HepG2 (cell line): ENCODE measurements around the gene HSD17B2. TPM values are rescaled to one million over a fixed set of nuclear protein-coding genes. Genes with fewer than 3 reads are reported as not detected.

Source experiments
- ATAC-seq: fragments of 200-7000 bp; cut with Tn5 transposase; 3 replicates; pipeline ENCODE4 v1.9.1; 2020; ENCODE audit warnings: mild to moderate bottlenecking, moderate library complexity
- BruUV-seq: library from RNA; stranded (reverse); fragments of 400-500 nt; replicated peaks from 2 replicates; lab custom pipeline; 2021; lab: Mats Ljungman, UMichigan
- CTCF ChIA-PET: fragments of 300-600 bp; formaldehyde crosslinking; extraction: SDS; loops from one replicate; lab custom pipeline; 2021; ENCODE audit warnings: low total read pairs, inconsistent platforms, low intra/inter-chr PET ratio; lab: Yijun Ruan, JAX
- POLR2A ChIA-PET: fragments of 350-600 bp; sonication (Branson Sonifier 250); formaldehyde crosslinking; loops from one replicate; lab custom pipeline; 2020; ENCODE audit warnings: antibody characterized with exemption, inconsistent platforms; lab: Yijun Ruan, JAX
- DNase-seq: peaks from one replicate; pipeline ENCODE4 v3.0.0-alpha.2; 2015; ENCODE audit warnings: low spot score
- FAIRE-seq: peaks from 3 replicates; lab custom pipeline; 2011; peaks lifted over from hg19 to GRCh38; lab: Jason Lieb, UNC
- H2AFZ ChIP-seq: one replicate; pipeline ENCODE4 v1.6.1; 2011; ENCODE audit warnings: low read length, inconsistent platforms
- H3K27ac ChIP-seq: fragments of 300-600 bp; 3 replicates; pipeline ENCODE4 v1.8.0; 2011; ENCODE audit warnings: mixed run types, mild to moderate bottlenecking, mixed read lengths, low read length, inconsistent platforms; ENCODE audit not compliant: insufficient read depth; ENCODE audit errors: extremely low read length
- H3K27me3 ChIP-seq, 2 experiments: fragments of 200-600 bp in 1 of 2; 2 replicates in 1 of 2; 3 replicates in 1 of 2; pipeline versions ENCODE4 v1.6.0 to v1.8.0; 2011; ENCODE audit warnings: low read length in 2 of 2, mild to moderate bottlenecking in 2 of 2, moderate library complexity in 2 of 2, inconsistent platforms in 1 of 2; ENCODE audit not compliant: insufficient read depth in 2 of 2, control insufficient read depth in 1 of 2
- H3K36me3 ChIP-seq, 2 experiments: fragments of 200-600 bp in 1 of 2; replicated peaks in 1 of 2; 2 replicates in 1 of 2; 3 replicates in 1 of 2; pipeline versions ENCODE4 v1.5.1 to v1.8.0; 2011; ENCODE audit warnings: low read length in 2 of 2, inconsistent platforms in 1 of 2; ENCODE audit not compliant: insufficient read depth in 2 of 2, control insufficient read depth in 1 of 2
- H3K4me1 ChIP-seq: 2 replicates; pipeline ENCODE4 v1.5.1; 2012; ENCODE audit warnings: low read length, inconsistent platforms; ENCODE audit not compliant: insufficient read depth
- H3K4me2 ChIP-seq: 2 replicates; pipeline ENCODE4 v1.6.0; 2011; ENCODE audit warnings: low read depth, low read length, inconsistent platforms
- H3K4me3 ChIP-seq, 3 experiments: fragments of 200-600 bp in 1 of 3; sonication (generic), shearing (Covaris generic) in 1 of 3; replicated peaks in 1 of 3; 2 replicates each; pipeline ENCODE4 v1.5.1; 2011 to 2016; ENCODE audit warnings: low read length in 3 of 3, inconsistent platforms in 2 of 3, low read depth in 2 of 3, mild to moderate bottlenecking in 2 of 3, control low read depth in 1 of 3, mixed read lengths in 1 of 3; ENCODE audit not compliant: insufficient read depth in 1 of 3
- H3K79me2 ChIP-seq: one replicate; pipeline ENCODE4 v1.6.1; 2011; ENCODE audit warnings: low read length, inconsistent platforms; ENCODE audit not compliant: insufficient read depth
- H3K9ac ChIP-seq: 2 replicates; pipeline ENCODE4 v1.6.0; 2011; ENCODE audit warnings: mild to moderate bottlenecking, low read depth, low read length, inconsistent platforms; ENCODE audit not compliant: insufficient read depth
- H3K9me3 ChIP-seq: 2 replicates; pipeline ENCODE4 v1.5.1; 2012; ENCODE audit warnings: mild to moderate bottlenecking, low read length
- H4K20me1 ChIP-seq: 2 replicates; pipeline ENCODE4 v1.6.0; 2011; ENCODE audit warnings: inconsistent platforms, mild to moderate bottlenecking, low read length, moderate library complexity; ENCODE audit not compliant: insufficient read depth
- CREM ChIP-seq, 2 experiments: sonication (generic) in 1 of 2; formaldehyde crosslinking in 1 of 2; IDR thresholded peaks; 2 replicates each; pipeline versions ENCODE4 v1.4.0 to v1.6.1; 2016 to 2020; ENCODE audit warnings: antibody characterized with exemption in 1 of 2, mild to moderate bottlenecking in 1 of 2, missing genetic modification reagents in 1 of 2
- GABPB1 ChIP-seq: IDR thresholded peaks from 2 replicates; pipeline ENCODE4 v1.6.1; 2016; ENCODE audit warnings: mild to moderate bottlenecking, missing genetic modification reagents, moderate library complexity, missing compliant biosample characterization
- HNF1B ChIP-seq: sonication (generic); formaldehyde crosslinking; IDR thresholded peaks from 2 replicates; pipeline ENCODE4 v1.5.1; 2020; ENCODE audit warnings: mild to moderate bottlenecking, moderate library complexity, missing genetic modification reagents
- MAFF ChIP-seq: IDR thresholded peaks from 2 replicates; pipeline ENCODE4 v1.6.1; 2011; ENCODE audit warnings: low read depth, low read length, improper control_type of control experiment
- MAFK ChIP-seq, 2 experiments: IDR thresholded peaks in 1 of 2; conservative IDR thresholded peaks in 1 of 2; 2 replicates each; pipeline ENCODE4 v1.6.1; 2011; ENCODE audit warnings: improper control_type of control experiment in 2 of 2, low read length in 2 of 2
- NBN ChIP-seq: fragments of 450-650 bp; conservative IDR thresholded peaks from 2 replicates; pipeline ENCODE4 v1.6.1; 2017
- NFIB ChIP-seq: sonication (generic); formaldehyde crosslinking; IDR thresholded peaks from 2 replicates; pipeline ENCODE4 v1.9.0; 2021; ENCODE audit warnings: missing genetic modification reagents, mild to moderate bottlenecking, borderline replicate concordance
- POGZ ChIP-seq: sonication (generic); formaldehyde crosslinking; IDR thresholded peaks from 2 replicates; pipeline ENCODE4 v1.4.0; 2020; ENCODE audit warnings: mild to moderate bottlenecking, missing genetic modification reagents
- RCOR2 ChIP-seq: IDR thresholded peaks from 2 replicates; pipeline ENCODE4 v1.6.1; 2016; ENCODE audit warnings: missing biosample characterization, missing genetic modification reagents
- ZBTB3 ChIP-seq: sonication (generic); formaldehyde crosslinking; IDR thresholded peaks from 2 replicates; pipeline ENCODE4 v1.4.0; 2020; ENCODE audit warnings: low read depth, mild to moderate bottlenecking, moderate library complexity, missing genetic modification reagents, borderline replicate concordance
- ZNF224 ChIP-seq: sonication (generic); formaldehyde crosslinking; IDR thresholded peaks from 2 replicates; pipeline ENCODE4 v1.5.0; 2020; ENCODE audit warnings: mild to moderate bottlenecking, missing genetic modification reagents
- WGBS: methylation state at CpG from one replicate; pipeline ENCODE4 v1.1.6; 2017; ENCODE audit warnings: low lambda C conversion rate; 5-methylcytosine and 5-hydroxymethylcytosine counted together
- in situ Hi-C: cut with HindIII; loops from 2 replicates; pipeline ENCODE4 v1.10.0; 2017; ENCODE audit warnings: low pct_unique_long_range_greater_than_20kb; ENCODE audit not compliant: extremely low pct_ligation_motif_present
- intact Hi-C: fragments of 100-400 bp; cut with micrococcal nuclease; formaldehyde crosslinking; loops from one replicate; pipeline ENCODE4 v1.10.0; 2022; ENCODE audit not compliant: unreplicated experiment
- polyA plus RNA-seq, 8 experiments: library from polyadenylated mRNA; depleted of rRNA in 3 of 8; stranded (reverse) in 7 of 8; unstranded in 1 of 8; fragments of >200 nt; fragmentation: Illumina TruSeq in 4 of 8; extraction: Trizol in 4 of 8; gene quantifications; 2 replicates each; pipeline versions ENCODE4 v1.2.1 to v1.2.3, GENCODE V29; 2011 to 2016; ENCODE audit warnings: low read depth in 4 of 8, missing spikeins in 1 of 8, mixed read lengths in 1 of 8; ENCODE audit not compliant: insufficient read depth in 1 of 8
- total RNA-seq, 5 experiments: library from RNA; depleted of rRNA; stranded (reverse); fragments of >200 nt; fragmentation: Illumina TruSeq; extraction: Trizol; gene quantifications; 2 replicates each; pipeline ENCODE4 v1.2.3, GENCODE V29; 2016; ENCODE audit warnings: low read depth in 1 of 5
- TF ChIP-seq, protein P1 (sequence below): sonication (generic); formaldehyde crosslinking; IDR thresholded peaks from 2 replicates; pipeline ENCODE4 v1.8.1; 2023; ENCODE audit warnings: missing genetic modification reagents, inconsistent platforms, borderline replicate concordance

HSD17B2 gene
- total and polyA plus RNA-seq, 2 of the 13 experiments (the other 11 are each of a cell fraction or from before 2014, with no cell fraction given) = 26.3 to 69.3 TPM

- DNase-seq (no peak), FAIRE-seq (no peak), ATAC-seq (no peak)
- Histone ChIP-seq H2AFZ (no peak overlapping the region), H4K20me1 (no peaks in the 10 kb centered on the region), H3K4me3 (no peak overlapping the region), H3K4me2 (no peak overlapping the region), H3K4me1 (peaks cover 94% of the 10 kb centered on the region), H3K36me3 (peaks cover 2 to 5% of the 10 kb centered on the region in 2 experiments; a peak in 3 of 5 replicates), H3K27me3 (no peaks in the 10 kb centered on the region)
- intact Hi-C loops = no loop called here
- 98% methylated on average over 2 of the region's 2 CpGs for WGBS
- TF ChIP-seq HNF1B (CRISPR knock-in tag) = no peak
- TF ChIP-seq RCOR2 (CRISPR knock-in tag) = no peak
- TF ChIP-seq ZBTB3 = no peak
- peak; percentile 57; the same call in 1 of the 2 replicates for TF ChIP-seq MAFF
- peak; percentile 64 to 68 for TF ChIP-seq MAFK (conservative IDR thresholded peaks at IDR 0.05 in 1 of 2, IDR thresholded peaks at IDR 0.05 in 1 of 2; ENCODE audit: low read length in 2 of 2)
- no peak for TF ChIP-seq GABPB1
- no peak for TF ChIP-seq ZNF224 (CRISPR knock-in tag)
- TF ChIP-seq NBN = no peak
- TF ChIP-seq, protein P1, sequence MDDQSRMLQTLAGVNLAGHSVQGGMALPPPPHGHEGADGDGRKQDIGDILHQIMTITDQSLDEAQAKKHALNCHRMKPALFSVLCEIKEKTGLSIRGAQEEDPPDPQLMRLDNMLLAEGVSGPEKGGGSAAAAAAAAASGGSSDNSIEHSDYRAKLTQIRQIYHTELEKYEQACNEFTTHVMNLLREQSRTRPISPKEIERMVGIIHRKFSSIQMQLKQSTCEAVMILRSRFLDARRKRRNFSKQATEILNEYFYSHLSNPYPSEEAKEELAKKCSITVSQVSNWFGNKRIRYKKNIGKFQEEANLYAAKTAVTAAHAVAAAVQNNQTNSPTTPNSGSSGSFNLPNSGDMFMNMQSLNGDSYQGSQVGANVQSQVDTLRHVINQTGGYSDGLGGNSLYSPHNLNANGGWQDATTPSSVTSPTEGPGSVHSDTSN (CRISPR knock-in tag) = no peak
- no peak for TF ChIP-seq NFIB (CRISPR knock-in tag)
- TF ChIP-seq CREM (IDR thresholded peaks at IDR 0.05) = no peak
- no peak for TF ChIP-seq CREM (CRISPR knock-in tag; IDR thresholded peaks at IDR 0.05)
- TF ChIP-seq POGZ (CRISPR knock-in tag) = no peak
- TF ChIP-seq, all 625 proteins: peak for 2
- no TSS peak for BruUV-seq
- CTCF ChIA-PET = no interaction called here
- POLR2A ChIA-PET = no interaction called here
- in situ Hi-C loops = no loop called here
- no peaks in the 10 kb centered on the region for H3K9me3 ChIP-seq
- H3K27ac ChIP-seq = no peak overlapping the region
- H3K79me2 ChIP-seq = peaks cover 34% of the 10 kb centered on the region
- H3K9ac ChIP-seq = no peak overlapping the region
These were observed 12.7 kb downstream of the HSD17B2 start for GRCh38 chr16:82047787-82048186.
